HG03354 (cell line): ENCODE measurements around the gene C2orf42.
"Not testable (repeated sequence)": the region's sequence is repeated elsewhere in the genome, so short reads cannot be mapped to it uniquely, and the experiment has no call there.

Source experiments
- ATAC-seq: cut with Tn5 transposase; IDR thresholded peaks from one replicate; pipeline ENCODE4 v1.9.1; 2021; ENCODE audit warnings: mild to moderate bottlenecking; ENCODE audit not compliant: unreplicated experiment, poor library complexity, severe bottlenecking

Gene C2orf42

GRCh38 chr2:70133491-70134322 is 57.1 kb downstream of the C2orf42 start:
- ATAC-seq = peak; percentile 29

GRCh38 chr2:70133127-70133452 is 57.7 kb downstream of the C2orf42 start:
- no peak for ATAC-seq

- ATAC-seq = peak; percentile 62
These were observed 58.3 kb downstream of the C2orf42 start for GRCh38 chr2:70132244-70133126.

- ATAC-seq = not testable (repeated sequence)
These were observed 59.3 kb downstream of the C2orf42 start for GRCh38 chr2:70131344-70132143.

- no peak for ATAC-seq
These were observed 62.8 kb downstream of the C2orf42 start for GRCh38 chr2:70128005-70128404.

- no peak for ATAC-seq
These were observed 64.4 kb downstream of the C2orf42 start for GRCh38 chr2:70126413-70126812.

GRCh38 chr2:70125498-70125898 is 65.3 kb downstream of the C2orf42 start:
- no peak for ATAC-seq

GRCh38 chr2:70124983-70125480 is 65.8 kb downstream of the C2orf42 start:
- peak; percentile 44 for ATAC-seq

- ATAC-seq = no peak
These were observed 67.0 kb downstream of the C2orf42 start for GRCh38 chr2:70123829-70124116.

- no peak for ATAC-seq
These were observed 67.6 kb downstream of the C2orf42 start for GRCh38 chr2:70123051-70123828.

- no peak for ATAC-seq
These were observed 68.3 kb downstream of the C2orf42 start for GRCh38 chr2:70122470-70122869.

GRCh38 chr2:70121627-70122372 is 69.0 kb downstream of the C2orf42 start:
- ATAC-seq = no peak

- no peak for ATAC-seq
These were observed 71.9 kb downstream of the C2orf42 start for GRCh38 chr2:70118798-70119454.

- no peak for ATAC-seq
These were observed 73.8 kb downstream of the C2orf42 start for GRCh38 chr2:70116936-70117552.

GRCh38 chr2:70115646-70116442 is 75.0 kb downstream of the C2orf42 start:
- ATAC-seq = peak; percentile 61

- no peak for ATAC-seq
These were observed 77.3 kb downstream of the C2orf42 start for GRCh38 chr2:70113359-70114070.
